HG03280 (cell line): Measurements from ENCODE around the gene CTNNA2.

Source experiments
- ATAC-seq: cut with Tn5 transposase; IDR thresholded peaks from one replicate; pipeline ENCODE4 v1.9.1; 2021; ENCODE audit warnings: mild to moderate bottlenecking, moderate library complexity; ENCODE audit not compliant: unreplicated experiment

Gene CTNNA2

DNA sequence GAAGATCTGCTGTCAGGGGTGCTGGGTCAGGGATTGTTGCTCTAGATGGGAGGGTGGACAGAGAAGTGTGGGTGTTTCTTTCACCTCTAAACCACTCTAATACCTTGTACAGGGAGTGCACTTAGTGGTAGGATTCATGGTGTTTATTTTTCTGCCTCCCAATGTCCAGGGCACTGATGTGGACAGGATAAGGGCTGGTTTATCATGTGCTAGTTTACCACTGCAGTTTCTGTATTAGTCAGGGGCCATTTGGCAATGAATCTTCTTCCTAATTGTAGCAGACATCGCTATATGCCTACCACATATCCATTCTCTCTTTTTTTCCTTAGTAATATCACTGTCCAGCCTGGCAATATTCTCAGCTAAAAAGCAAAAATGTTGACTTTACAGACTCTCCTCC, 842.0 kb downstream of the CTNNA2 start:
- no peak for ATAC-seq

DNA sequence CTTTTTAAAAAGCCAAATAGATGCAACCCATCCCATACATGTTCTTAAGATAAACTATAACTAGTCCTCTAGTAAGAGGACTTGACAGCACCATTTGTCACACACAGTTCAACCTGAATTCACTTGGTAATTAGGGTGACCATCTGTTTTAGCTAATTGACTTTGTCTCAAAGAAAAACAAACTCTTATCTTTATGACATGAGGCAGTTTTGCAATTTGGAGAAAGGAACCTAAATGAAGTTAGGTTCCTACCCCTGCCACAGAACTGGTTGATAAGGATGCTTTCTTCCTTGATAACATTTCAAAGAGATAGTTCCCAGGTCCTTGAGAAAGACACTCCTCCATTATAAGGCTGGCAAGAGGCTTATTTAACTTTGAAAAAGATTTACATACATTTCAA, 849.1 kb downstream of the CTNNA2 start:
- ATAC-seq, result no peak

DNA sequence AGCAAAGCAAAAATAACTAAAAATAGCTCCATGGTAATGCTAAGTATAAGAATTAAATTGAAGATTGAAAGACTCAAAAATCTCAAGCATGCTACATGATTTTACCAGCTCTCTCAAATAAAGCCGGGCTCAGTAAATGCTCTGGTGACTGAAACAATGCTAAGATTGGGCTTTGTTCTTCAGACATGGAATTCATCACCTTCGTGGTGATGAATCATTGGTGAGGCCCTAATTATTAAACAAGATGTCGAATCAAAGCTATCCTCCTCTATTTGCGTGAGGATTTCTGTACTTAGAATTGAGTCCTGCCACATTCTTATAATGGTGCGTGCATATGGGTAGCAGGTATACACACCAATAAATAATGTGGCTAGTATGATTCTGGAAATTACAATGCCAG, 850.5 kb downstream of the CTNNA2 start:
- no peak for ATAC-seq

DNA sequence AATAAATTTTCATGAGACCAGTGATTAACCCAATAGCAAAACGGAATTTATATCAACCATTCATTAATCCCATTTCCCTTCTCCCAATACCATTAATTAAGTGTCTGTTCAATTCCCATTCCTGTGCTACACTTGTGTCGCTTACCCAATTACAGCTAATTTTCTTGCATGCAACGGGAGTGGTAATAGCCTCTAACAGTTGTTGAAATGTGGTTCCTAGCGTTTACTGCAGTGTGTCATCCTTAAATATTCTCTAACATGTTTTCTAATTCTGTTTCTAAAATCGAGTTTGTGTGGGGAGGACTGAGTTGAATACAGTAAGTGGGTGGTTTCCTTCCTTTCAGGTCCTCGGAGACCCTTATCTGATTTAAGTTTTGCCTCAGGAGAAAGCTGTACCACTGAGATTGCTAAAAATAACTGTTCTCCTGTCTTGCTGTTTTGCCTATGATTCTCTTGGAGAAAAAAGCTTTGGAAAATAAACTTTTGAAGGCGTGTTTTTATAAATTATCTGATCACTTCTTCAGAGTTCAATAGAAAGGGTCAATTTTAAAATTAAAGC, 851.0 kb downstream of the CTNNA2 start:
- no peak for ATAC-seq

DNA sequence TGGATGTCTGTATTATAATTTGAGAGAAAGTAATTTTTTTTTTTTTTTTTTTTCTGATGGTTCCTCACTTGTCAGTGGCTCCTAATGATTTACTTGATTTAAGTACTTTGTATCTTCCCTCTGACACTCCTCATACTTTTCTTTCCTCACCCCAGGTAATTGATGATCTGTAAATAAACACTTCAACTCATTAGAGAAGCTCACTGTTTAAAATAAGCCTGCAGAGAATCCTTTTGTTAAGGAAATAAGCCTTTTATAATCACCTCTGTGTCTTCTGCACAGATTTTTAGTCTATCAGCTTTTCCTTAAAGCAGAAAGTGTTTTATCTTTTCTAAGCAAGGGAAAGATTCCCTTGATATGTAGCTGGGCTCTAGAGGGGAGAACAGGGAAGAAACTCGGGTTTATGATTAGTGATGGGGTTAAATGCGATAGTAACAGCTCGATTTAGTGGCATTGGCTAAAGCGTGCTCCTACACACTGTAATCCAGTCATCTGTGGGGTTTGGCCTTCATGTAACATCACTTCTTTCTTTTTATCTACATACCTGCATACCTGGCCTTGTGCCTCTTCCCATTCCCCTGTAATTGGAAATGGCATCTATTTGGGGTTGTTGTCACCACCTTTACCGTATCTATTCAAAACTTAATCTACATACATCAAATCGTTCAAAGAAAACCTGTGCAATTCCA, 851.8 kb downstream of the CTNNA2 start:
- no peak for ATAC-seq

DNA sequence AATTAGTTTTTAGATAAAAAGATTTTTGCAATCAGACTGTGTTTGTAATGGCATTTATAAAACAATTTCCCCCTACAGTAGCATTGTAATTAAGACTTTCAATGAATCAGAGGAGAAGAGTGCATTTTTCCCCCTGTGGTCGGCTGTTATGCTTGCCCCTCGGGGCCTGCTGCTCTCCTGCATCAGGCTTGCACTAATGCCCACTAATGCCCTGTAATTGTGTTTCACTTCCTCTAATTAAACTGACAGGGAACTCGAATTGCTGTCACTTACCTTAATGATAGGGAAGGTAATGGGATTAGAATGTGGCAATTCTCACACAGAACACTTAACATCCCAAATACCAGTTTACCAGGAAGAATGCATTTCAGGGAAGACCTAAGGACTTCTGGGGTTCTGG, 852.9 kb downstream of the CTNNA2 start:
- no peak for ATAC-seq

DNA sequence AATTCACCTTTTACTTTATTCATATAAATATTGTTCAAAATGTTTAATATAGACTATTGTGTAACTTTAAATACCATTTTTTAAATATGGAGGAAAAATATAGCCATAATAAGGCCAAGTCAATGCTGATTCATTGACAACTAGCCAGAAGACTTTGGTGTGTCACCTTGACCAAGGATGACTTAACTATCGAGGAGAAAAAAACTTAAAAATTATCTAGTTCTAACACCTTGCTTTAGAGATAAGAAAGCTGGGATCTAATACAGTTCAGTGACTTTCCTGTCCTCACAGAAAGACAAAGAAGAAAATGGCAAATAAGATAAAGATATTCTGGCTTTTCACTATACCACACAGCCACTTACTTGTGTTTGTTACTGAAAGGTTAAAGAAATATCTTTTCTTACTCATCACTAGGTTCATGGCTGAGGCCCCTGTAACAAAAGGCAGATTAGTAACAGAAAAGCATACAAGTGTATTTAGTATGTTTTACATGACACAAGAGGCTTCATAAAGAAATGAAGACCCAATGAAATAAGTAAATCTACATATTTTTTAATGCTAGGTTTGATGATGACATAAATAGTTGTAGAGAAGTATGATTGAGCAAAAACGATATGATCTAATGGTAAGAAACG, 857.6 kb downstream of the CTNNA2 start:
- no peak for ATAC-seq

DNA sequence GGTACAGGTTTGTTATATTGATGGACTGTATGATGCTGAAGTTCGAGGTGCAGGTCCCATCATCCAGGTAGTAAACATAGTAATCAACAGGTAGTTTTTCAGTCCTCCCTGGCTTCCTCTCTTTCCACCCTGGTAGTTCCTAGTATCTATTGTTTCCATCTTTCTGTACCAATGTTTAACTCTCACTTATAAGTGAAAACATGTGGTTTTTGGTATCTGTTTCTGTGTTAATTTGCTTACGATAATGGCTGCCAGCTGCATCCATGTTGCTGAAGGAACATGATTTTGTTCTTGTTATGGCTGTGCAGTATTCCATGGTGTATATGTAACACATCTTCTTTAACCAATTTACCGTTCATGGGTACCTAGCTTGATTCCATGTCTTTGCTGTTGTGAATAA, 861.3 kb downstream of the CTNNA2 start:
- no peak for ATAC-seq

DNA sequence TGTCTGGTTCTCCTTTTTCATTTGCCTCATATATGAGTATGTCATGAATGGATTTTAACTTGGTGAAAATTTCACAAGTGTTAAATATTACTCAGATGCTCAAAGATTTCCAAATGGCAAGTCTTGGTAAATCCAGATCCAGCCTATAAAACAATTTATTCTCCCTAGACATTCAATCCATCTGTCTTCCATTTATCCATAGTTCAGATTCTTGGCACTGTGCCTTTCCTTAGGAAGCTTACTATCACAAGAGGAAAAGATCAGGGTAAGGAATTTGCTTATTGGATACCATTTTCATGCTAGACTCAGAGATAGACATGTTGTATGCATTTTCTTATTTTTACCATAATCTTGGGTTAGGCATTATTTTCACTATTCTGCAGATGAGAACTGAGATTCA, 864.2 kb downstream of the CTNNA2 start:
- ATAC-seq, result no peak

DNA sequence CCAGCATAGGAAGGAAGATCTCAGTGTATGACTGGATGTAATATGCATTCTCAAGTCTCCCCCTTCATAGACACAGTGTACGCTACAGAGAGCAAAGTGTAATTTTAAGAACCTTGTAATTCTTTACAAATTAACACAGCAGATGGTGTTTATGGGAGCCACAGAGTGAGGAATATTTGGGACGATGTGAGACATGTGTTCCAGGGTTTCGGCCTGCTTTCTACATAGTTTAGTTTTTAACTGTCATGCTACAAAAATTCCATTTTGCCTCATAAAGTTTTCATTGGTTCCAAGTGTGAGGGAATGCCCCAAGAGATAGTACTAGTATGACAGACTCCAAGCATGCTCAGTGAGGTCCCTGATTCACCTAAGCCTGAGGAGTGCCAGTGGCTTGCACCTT, 867.9 kb downstream of the CTNNA2 start:
- no peak for ATAC-seq

DNA sequence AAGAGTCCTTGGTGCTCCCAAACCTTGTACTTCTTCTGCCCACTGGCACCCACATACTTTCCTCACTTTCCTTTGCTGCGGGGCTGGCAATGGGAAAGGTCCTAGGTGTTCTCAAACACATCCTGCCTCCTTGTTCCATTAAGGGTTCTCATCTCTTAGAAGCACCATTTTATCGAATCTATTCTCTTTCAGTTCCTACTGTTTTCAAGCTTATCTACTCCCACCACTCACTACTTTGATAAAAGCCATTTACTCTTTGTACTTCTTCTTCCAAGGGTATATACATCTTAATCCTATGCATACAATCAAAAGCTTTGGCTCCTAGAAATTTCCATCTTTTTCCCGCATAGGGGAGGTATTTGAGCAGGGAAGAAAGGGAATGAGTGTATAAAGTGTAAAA, 868.8 kb downstream of the CTNNA2 start:
- ATAC-seq, result no peak

DNA sequence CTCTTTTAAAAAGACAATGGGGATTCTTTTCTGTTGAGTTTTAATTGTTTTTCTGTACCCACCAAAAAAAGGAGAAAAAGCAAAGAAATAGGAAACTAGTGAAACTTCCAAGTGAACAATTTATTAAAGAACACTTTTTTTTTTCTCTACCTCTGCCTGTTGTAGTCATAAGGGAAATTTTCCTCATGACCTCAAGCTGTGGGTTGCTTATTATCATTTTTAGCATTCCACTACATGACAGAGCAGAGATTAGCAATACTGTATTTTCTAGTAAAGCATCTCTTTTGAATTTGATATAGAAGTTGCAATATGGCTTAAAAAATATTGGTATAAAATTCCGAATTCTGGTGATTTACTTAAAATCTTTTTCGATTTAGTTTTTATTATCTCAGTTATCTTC, 879.6 kb downstream of the CTNNA2 start:
- ATAC-seq, result no peak

DNA sequence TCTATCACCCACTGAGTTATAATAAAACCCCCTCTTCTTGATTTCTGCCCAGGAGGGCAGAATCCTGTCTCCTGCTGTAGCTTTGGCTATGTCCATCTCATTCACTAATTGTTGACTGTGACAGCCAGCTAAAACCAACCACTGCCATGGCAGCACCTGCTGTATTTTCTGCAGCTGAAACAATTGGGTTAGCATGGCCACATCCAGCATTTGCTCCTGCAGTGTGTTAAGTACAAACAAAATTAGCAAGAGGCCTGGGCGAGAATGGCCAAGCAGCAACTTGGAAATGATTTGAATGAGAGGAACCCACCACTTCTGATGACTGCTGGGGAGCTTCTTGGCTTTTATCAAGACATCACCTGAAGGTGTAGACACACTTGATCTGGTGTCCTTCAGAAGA, 881.1 kb downstream of the CTNNA2 start:
- ATAC-seq, result no peak

DNA sequence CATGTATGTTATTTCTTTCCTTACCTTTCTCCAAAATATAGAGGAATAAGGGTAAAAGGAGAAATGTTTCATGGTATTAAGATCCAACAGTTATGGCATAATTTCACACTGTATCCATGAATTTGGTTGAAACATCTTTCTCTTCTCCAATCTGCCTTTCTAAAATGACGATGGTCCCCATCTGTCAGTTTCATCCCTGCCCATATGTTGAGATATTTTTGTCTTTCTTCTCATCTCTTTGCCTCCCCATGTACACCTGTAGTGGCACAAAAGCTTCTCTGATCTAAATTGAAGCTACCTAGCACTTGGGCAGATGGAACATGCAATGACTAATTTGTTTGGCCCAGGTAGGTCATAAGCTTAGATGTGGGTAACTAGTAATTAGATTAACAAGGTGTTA, 882.4 kb downstream of the CTNNA2 start:
- no peak for ATAC-seq

DNA sequence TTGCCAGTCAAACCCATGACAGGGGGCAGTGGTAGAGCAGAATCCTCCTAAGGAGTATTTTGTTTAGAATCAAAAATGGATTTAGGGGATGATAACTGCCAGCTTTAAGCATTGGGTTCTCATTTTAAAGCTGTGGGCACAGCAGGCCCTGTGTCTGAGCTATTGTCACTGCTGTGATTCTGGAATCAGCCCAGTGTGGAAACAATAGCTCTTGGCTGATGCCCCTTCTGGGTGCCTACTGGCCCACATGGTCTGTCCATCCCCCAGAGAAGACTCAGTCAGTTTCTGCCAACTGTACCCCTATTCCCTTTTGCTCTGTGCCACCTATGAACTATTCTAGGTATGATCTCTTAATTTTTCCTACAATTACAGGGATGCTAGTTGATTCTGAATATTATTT, 883.4 kb downstream of the CTNNA2 start:
- no peak for ATAC-seq

DNA sequence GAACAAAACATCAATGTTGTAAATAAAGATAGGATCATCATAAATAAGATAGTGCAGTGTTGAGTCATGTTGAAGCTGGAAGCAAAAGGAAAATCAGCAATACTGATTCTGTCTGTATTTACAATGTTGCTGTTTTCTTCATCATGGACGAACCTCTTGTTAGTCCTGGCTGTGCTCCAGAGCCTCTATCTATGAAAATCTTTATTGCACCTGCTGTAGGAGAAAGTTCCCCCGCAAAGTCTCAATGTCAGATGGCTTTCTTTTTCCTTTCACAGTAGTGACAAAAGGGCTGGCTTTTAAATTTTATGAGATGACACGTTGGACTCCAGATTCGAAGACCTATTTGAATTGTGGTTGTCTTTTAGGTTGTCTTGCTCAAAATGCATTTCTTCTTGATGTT, 890.2 kb downstream of the CTNNA2 start:
- no peak for ATAC-seq

DNA sequence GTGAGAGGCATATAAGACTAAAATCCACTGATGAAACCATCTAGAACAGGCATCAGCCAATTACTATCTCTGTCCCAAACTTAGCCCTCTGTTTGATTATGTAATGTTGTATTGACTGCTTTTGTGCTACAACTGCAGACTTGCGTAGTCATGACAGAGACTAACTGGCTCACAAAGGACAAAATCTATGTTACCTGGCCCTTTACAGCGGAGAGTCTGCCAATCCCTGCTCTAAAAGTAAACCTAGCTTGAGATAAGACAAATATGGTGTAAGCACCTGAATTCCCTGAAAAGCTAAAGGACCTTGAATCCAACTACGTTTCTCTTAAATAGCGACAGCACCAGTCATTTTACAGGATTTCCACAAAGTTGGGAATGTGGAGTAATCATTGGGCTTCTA, 894.5 kb downstream of the CTNNA2 start:
- ATAC-seq, result no peak

DNA sequence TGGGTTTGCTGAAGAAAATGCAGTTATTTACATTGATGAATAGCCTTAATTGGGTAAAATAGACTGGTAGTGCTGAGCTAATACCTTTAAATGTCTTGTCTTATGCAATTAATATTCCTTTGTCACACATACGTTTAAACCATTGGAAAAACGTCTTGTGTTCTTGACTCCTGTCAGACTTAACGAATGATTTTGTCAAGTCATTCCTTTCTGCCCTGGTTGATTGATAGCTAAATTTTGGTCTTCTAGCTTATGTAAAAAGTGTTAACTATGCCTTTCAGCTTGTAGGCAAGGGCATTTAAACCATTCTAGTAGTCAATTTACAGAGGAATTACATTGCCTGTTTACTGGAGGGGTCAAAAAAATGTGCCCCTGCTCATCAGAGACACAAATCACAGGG, 897.5 kb downstream of the CTNNA2 start:
- ATAC-seq, result no peak

DNA sequence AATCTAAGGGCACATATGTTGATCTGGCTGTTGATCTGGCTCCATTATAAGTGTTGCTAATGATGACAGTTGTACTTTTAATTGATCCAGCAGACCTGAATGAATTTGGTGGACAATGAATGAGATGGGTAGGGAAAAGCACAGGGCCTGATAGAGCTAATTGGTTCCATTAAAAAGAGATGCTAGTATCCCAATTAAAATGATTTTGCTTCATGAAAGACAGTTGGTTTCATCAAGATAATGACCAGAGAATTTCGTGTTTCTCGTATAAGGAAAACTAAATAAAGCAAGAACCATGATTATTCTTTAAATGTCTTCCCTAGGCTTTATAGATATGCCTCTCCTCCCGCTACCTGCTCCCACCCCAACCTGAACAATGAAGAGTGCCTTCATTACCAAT, 900.3 kb downstream of the CTNNA2 start:
- no peak for ATAC-seq

DNA sequence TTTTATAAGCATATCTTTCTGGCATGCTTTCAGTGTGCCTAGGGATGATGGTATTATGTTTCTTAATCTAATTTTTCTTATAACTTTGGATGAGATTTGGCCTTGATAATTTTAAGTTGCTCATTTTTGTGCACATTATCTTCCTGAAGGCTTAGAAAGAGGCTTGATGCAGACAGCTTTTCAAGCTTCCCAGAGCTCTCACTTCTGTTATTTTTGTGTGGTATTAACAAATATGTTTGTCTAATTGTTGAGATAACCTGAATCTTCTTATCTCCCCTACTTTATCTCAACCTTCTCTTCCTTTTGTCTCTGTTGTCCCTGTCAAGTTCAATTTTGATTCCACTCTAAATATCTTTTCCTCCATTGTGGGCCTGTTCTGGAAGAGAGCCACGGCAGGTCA, 904.9 kb downstream of the CTNNA2 start:
- no peak for ATAC-seq

DNA sequence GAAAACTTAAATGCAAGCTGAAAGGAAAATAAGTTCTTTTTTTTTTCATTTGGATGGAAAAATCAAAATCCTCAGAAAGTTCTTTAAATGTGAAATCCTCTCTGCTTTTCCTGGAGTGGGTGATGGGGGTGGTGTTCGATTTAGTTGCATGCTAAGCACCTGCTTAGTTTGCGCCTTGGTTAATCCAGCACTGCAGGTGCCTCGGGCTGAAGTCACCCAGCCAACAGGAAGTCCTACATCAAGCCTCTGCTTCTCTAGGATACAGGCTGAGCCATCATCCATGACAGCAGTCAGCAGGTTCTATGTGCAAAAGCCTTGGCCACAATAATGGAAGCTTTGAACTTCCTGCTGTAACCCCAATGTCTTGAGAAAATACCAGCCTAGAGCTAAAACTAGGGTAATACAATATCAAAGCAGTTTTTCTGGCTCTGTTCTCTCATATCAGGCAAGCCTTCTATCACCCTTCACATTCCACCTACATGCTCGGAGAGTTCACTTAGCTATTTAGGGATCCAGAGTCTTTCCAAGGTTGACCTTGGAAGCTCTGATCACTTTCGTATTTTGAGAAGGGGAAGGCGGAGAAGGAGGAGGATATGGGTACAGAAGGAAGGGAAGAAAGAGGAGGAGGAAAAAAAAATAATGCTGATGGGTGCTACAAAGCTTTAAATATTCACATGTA, 907.8 kb downstream of the CTNNA2 start:
- ATAC-seq, result no peak

DNA sequence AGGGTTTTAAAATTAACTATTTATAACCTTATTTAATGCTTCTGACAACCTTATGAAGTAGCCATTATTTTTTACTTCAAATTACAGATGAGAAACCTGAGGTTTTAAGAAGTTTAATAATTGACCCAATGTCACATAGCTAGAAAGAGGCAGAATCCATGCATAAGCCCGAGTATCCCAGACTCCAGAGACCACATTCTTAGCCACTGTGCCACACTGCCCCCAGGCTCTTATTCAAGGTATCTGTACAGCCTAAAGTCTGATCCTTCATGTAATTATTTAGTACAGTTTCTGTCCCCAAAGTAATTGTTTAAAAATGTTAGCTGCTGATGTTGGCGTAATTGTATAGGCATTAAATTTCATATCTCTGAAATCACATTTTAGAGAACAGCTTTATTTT, 916.4 kb downstream of the CTNNA2 start:
- no peak for ATAC-seq
